Uterus (tissue), 2 donors: ENCODE measurements around the gene ABCB1.
"Not testable (repeated sequence)": the region's sequence is repeated elsewhere in the genome, so short reads cannot be mapped to it uniquely, and the experiment has no call there.

Experiments
- POLR2A ChIP-seq, 2 donors: fragments of 450-650 bp; IDR thresholded peaks; one replicate each; pipeline ENCODE4 v1.6.1; 2016; ENCODE audit warnings: antibody characterized with exemption in 2 of 2, mild to moderate bottlenecking in 1 of 2, moderate library complexity in 1 of 2
- TF ChIP-seq, protein P1 (sequence below), 4 experiments: fragments of 200-600 bp in 2 of 4; fragments of 450-650 bp in 2 of 4; sonication (generic) in 2 of 4; IDR thresholded peaks; one replicate each; pipeline ENCODE4 v1.5.1; 2016 to 2019; ENCODE audit warnings: antibody characterized with exemption in 4 of 4, mild to moderate bottlenecking in 2 of 4, moderate library complexity in 1 of 4

DNA sequence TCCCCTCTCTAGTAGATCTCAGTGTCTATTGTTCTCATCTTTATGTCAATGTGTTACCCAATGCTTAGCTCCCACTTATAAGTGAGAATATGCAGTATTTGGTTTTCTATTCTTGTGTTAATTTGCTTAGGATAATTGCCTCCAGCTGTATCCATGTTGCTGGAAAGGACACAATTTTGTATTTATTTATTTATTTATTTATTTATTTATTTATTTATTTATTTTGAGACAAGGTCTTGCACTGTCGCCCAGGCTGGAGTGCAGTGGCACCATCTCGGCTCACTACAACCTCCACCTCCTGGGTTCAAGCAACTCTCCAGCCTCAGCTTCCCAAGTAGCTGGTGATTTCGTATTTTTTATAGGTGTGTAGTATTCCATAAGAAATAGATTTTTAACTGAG, 140.2 kb downstream of the ABCB1 start:
- not testable (repeated sequence) for TF ChIP-seq POLR2A (IDR thresholded peaks at IDR 0.05)
- TF ChIP-seq, protein P1, sequence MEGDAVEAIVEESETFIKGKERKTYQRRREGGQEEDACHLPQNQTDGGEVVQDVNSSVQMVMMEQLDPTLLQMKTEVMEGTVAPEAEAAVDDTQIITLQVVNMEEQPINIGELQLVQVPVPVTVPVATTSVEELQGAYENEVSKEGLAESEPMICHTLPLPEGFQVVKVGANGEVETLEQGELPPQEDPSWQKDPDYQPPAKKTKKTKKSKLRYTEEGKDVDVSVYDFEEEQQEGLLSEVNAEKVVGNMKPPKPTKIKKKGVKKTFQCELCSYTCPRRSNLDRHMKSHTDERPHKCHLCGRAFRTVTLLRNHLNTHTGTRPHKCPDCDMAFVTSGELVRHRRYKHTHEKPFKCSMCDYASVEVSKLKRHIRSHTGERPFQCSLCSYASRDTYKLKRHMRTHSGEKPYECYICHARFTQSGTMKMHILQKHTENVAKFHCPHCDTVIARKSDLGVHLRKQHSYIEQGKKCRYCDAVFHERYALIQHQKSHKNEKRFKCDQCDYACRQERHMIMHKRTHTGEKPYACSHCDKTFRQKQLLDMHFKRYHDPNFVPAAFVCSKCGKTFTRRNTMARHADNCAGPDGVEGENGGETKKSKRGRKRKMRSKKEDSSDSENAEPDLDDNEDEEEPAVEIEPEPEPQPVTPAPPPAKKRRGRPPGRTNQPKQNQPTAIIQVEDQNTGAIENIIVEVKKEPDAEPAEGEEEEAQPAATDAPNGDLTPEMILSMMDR (IDR thresholded peaks at IDR 0.05), result not testable (repeated sequence)
